HepG2 (cell line): ENCODE data around the gene GBE1. TPM values are rescaled to one million over a fixed set of nuclear protein-coding genes. Genes with fewer than 3 reads are reported as not detected.

Source experiments
- ATAC-seq: fragments of 200-7000 bp; cut with Tn5 transposase; 3 replicates; pipeline ENCODE4 v1.9.1; 2020; ENCODE audit warnings: mild to moderate bottlenecking, moderate library complexity
- BruUV-seq: library from RNA; stranded (reverse); fragments of 400-500 nt; replicated peaks from 2 replicates; lab custom pipeline; 2021; lab: Mats Ljungman, UMichigan
- CTCF ChIA-PET: fragments of 300-600 bp; formaldehyde crosslinking; extraction: SDS; loops from one replicate; lab custom pipeline; 2021; ENCODE audit warnings: low total read pairs, inconsistent platforms, low intra/inter-chr PET ratio; lab: Yijun Ruan, JAX
- POLR2A ChIA-PET: fragments of 350-600 bp; sonication (Branson Sonifier 250); formaldehyde crosslinking; loops from one replicate; lab custom pipeline; 2020; ENCODE audit warnings: antibody characterized with exemption, inconsistent platforms; lab: Yijun Ruan, JAX
- DNase-seq: peaks from one replicate; pipeline ENCODE4 v3.0.0-alpha.2; 2015; ENCODE audit warnings: low spot score
- FAIRE-seq: peaks from 3 replicates; lab custom pipeline; 2011; peaks lifted over from hg19 to GRCh38; lab: Jason Lieb, UNC
- H2AFZ ChIP-seq: one replicate; pipeline ENCODE4 v1.6.1; 2011; ENCODE audit warnings: low read length, inconsistent platforms
- H3K27ac ChIP-seq: fragments of 300-600 bp; 3 replicates; pipeline ENCODE4 v1.8.0; 2011; ENCODE audit warnings: mixed run types, mild to moderate bottlenecking, mixed read lengths, low read length, inconsistent platforms; ENCODE audit not compliant: insufficient read depth; ENCODE audit errors: extremely low read length
- H3K27me3 ChIP-seq, 2 experiments: fragments of 200-600 bp in 1 of 2; 2 replicates in 1 of 2; 3 replicates in 1 of 2; pipeline versions ENCODE4 v1.6.0 to v1.8.0; 2011; ENCODE audit warnings: low read length in 2 of 2, mild to moderate bottlenecking in 2 of 2, moderate library complexity in 2 of 2, inconsistent platforms in 1 of 2; ENCODE audit not compliant: insufficient read depth in 2 of 2, control insufficient read depth in 1 of 2
- H3K36me3 ChIP-seq, 2 experiments: fragments of 200-600 bp in 1 of 2; replicated peaks in 1 of 2; 2 replicates in 1 of 2; 3 replicates in 1 of 2; pipeline versions ENCODE4 v1.5.1 to v1.8.0; 2011; ENCODE audit warnings: low read length in 2 of 2, inconsistent platforms in 1 of 2; ENCODE audit not compliant: insufficient read depth in 2 of 2, control insufficient read depth in 1 of 2
- H3K4me1 ChIP-seq: 2 replicates; pipeline ENCODE4 v1.5.1; 2012; ENCODE audit warnings: low read length, inconsistent platforms; ENCODE audit not compliant: insufficient read depth
- H3K4me2 ChIP-seq: 2 replicates; pipeline ENCODE4 v1.6.0; 2011; ENCODE audit warnings: low read depth, low read length, inconsistent platforms
- H3K4me3 ChIP-seq, 3 experiments: fragments of 200-600 bp in 1 of 3; sonication (generic), shearing (Covaris generic) in 1 of 3; replicated peaks in 1 of 3; 2 replicates each; pipeline ENCODE4 v1.5.1; 2011 to 2016; ENCODE audit warnings: low read length in 3 of 3, inconsistent platforms in 2 of 3, low read depth in 2 of 3, mild to moderate bottlenecking in 2 of 3, control low read depth in 1 of 3, mixed read lengths in 1 of 3; ENCODE audit not compliant: insufficient read depth in 1 of 3
- H3K79me2 ChIP-seq: one replicate; pipeline ENCODE4 v1.6.1; 2011; ENCODE audit warnings: low read length, inconsistent platforms; ENCODE audit not compliant: insufficient read depth
- H3K9ac ChIP-seq: 2 replicates; pipeline ENCODE4 v1.6.0; 2011; ENCODE audit warnings: mild to moderate bottlenecking, low read depth, low read length, inconsistent platforms; ENCODE audit not compliant: insufficient read depth
- H3K9me3 ChIP-seq: 2 replicates; pipeline ENCODE4 v1.5.1; 2012; ENCODE audit warnings: mild to moderate bottlenecking, low read length
- H4K20me1 ChIP-seq: 2 replicates; pipeline ENCODE4 v1.6.0; 2011; ENCODE audit warnings: inconsistent platforms, mild to moderate bottlenecking, low read length, moderate library complexity; ENCODE audit not compliant: insufficient read depth
- BRCA1 ChIP-seq: sonication (generic); formaldehyde crosslinking; IDR thresholded peaks from 2 replicates; pipeline ENCODE4 v1.4.0; 2020; ENCODE audit warnings: missing genetic modification reagents
- CHCHD3 ChIP-seq: sonication (generic); formaldehyde crosslinking; IDR thresholded peaks from 2 replicates; pipeline ENCODE4 v1.8.0; 2022; ENCODE audit warnings: mild to moderate bottlenecking, missing genetic modification reagents, moderate library complexity
- POGZ ChIP-seq: sonication (generic); formaldehyde crosslinking; IDR thresholded peaks from 2 replicates; pipeline ENCODE4 v1.4.0; 2020; ENCODE audit warnings: mild to moderate bottlenecking, missing genetic modification reagents
- SSRP1 ChIP-seq: IDR thresholded peaks from 2 replicates; pipeline ENCODE4 v1.6.1; 2016; ENCODE audit warnings: control low read depth
- ZBTB3 ChIP-seq: sonication (generic); formaldehyde crosslinking; IDR thresholded peaks from 2 replicates; pipeline ENCODE4 v1.4.0; 2020; ENCODE audit warnings: low read depth, mild to moderate bottlenecking, moderate library complexity, missing genetic modification reagents, borderline replicate concordance
- ZBTB38 ChIP-seq: sonication (generic); formaldehyde crosslinking; IDR thresholded peaks from 2 replicates; pipeline ENCODE4 v1.5.1; 2020; ENCODE audit warnings: mild to moderate bottlenecking, missing genetic modification reagents
- ZBTB7B ChIP-seq: sonication (generic); formaldehyde crosslinking; IDR thresholded peaks from 2 replicates; pipeline ENCODE4 v1.4.0; 2020; ENCODE audit warnings: missing genetic modification reagents
- ZFP62 ChIP-seq: sonication (generic); formaldehyde crosslinking; IDR thresholded peaks from 2 replicates; pipeline ENCODE4 v1.4.0; 2020; ENCODE audit warnings: missing genetic modification reagents
- ZKSCAN5 ChIP-seq: sonication (generic); formaldehyde crosslinking; IDR thresholded peaks from 2 replicates; pipeline ENCODE4 v1.5.1; 2020; ENCODE audit warnings: mild to moderate bottlenecking, missing genetic modification reagents
- ZNF292 ChIP-seq: sonication (generic); formaldehyde crosslinking; IDR thresholded peaks from 2 replicates; pipeline ENCODE4 v1.8.1; 2022; ENCODE audit warnings: mild to moderate bottlenecking, low read depth, missing genetic modification reagents, borderline replicate concordance
- ZNF703 ChIP-seq: sonication (generic); formaldehyde crosslinking; IDR thresholded peaks from 2 replicates; pipeline ENCODE4 v1.5.1; 2020; ENCODE audit warnings: missing genetic modification reagents, mild to moderate bottlenecking, moderate library complexity, borderline replicate concordance
- ZNF766 ChIP-seq: sonication (generic); formaldehyde crosslinking; IDR thresholded peaks from 2 replicates; pipeline ENCODE4 v1.5.0; 2020; ENCODE audit warnings: missing genetic modification reagents, borderline replicate concordance
- ZNF792 ChIP-seq: IDR thresholded peaks from 2 replicates; pipeline ENCODE4 v1.6.1; 2016
- WGBS: methylation state at CpG from one replicate; pipeline ENCODE4 v1.1.6; 2017; ENCODE audit warnings: low lambda C conversion rate; 5-methylcytosine and 5-hydroxymethylcytosine counted together
- in situ Hi-C: cut with HindIII; loops from 2 replicates; pipeline ENCODE4 v1.10.0; 2017; ENCODE audit warnings: low pct_unique_long_range_greater_than_20kb; ENCODE audit not compliant: extremely low pct_ligation_motif_present
- intact Hi-C: fragments of 100-400 bp; cut with micrococcal nuclease; formaldehyde crosslinking; loops from one replicate; pipeline ENCODE4 v1.10.0; 2022; ENCODE audit not compliant: unreplicated experiment
- polyA plus RNA-seq, 8 experiments: library from polyadenylated mRNA; depleted of rRNA in 3 of 8; stranded (reverse) in 7 of 8; unstranded in 1 of 8; fragments of >200 nt; fragmentation: Illumina TruSeq in 4 of 8; extraction: Trizol in 4 of 8; gene quantifications; 2 replicates each; pipeline versions ENCODE4 v1.2.1 to v1.2.3, GENCODE V29; 2011 to 2016; ENCODE audit warnings: low read depth in 4 of 8, missing spikeins in 1 of 8, mixed read lengths in 1 of 8; ENCODE audit not compliant: insufficient read depth in 1 of 8
- total RNA-seq, 5 experiments: library from RNA; depleted of rRNA; stranded (reverse); fragments of >200 nt; fragmentation: Illumina TruSeq; extraction: Trizol; gene quantifications; 2 replicates each; pipeline ENCODE4 v1.2.3, GENCODE V29; 2016; ENCODE audit warnings: low read depth in 1 of 5
- TF ChIP-seq, protein P1 (sequence below): sonication (generic); formaldehyde crosslinking; conservative IDR thresholded peaks from 2 replicates; pipeline ENCODE4 v1.4.0; 2020; ENCODE audit warnings: mild to moderate bottlenecking, missing genetic modification reagents, moderate library complexity
- TF ChIP-seq, protein P2 (sequence below): sonication (generic); formaldehyde crosslinking; IDR thresholded peaks from 2 replicates; pipeline ENCODE4 v1.8.0; 2022; ENCODE audit warnings: mild to moderate bottlenecking, missing genetic modification reagents
- TF ChIP-seq, protein P3 (sequence below): sonication (generic); formaldehyde crosslinking; IDR thresholded peaks from 2 replicates; pipeline ENCODE4 v1.8.0; 2022; ENCODE audit warnings: missing genetic modification reagents, mild to moderate bottlenecking, inconsistent platforms, borderline replicate concordance
- TF ChIP-seq, protein P4 (sequence below): sonication (generic); formaldehyde crosslinking; IDR thresholded peaks from 2 replicates; pipeline ENCODE4 v1.8.1; 2023; ENCODE audit warnings: mild to moderate bottlenecking, missing genetic modification reagents

Gene GBE1
- total and polyA plus RNA-seq, 2 of the 13 experiments (the other 11 are each of a cell fraction or from before 2014, with no cell fraction given): 22.9 to 36.1 TPM

DNA sequence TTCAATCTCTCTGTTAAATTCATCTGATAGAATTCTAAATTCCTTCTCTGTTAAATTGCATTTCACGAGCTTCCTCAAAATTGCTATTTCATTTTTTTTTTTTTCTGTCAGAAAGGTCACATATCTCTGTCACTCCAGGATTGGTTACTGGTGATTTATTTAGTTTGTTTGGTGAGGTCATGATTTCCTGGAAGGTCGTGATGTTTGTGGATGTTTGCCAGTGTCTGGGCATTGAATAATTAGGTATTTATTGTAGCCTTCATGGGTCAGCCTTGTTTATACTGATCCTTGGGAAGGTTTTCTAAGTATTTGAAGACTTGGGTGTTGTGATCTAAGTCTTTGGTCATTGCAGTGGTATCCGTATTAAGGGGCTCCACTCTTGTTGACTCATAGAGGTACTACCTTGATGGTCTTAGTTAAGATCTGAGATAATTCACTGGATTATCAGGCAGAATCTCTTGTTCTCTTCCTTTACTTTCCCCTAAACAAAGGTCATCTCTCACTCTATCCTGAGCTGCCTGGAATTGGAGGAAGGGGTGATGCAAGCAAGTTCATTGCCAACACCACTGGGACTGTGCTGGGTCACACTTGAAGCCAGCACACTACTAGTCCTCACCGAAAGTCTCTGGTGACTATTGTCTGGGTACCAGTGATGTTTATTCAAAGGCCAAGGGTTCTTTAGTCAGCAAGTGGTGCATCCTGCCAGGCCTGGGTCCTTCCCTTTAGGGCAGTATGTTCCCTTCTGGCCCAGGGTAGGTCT, 231.1 kb downstream of the GBE1 start:
- Histone ChIP-seq H3K4me1 (no peaks in the 10 kb centered on the region), H4K20me1 (no peaks in the 10 kb centered on the region), H3K9ac (no peak overlapping the region), H3K9me3 (no peaks in the 10 kb centered on the region), H3K27ac (no peak overlapping the region), H3K36me3 (peaks cover 2 to 10% of the 10 kb centered on the region in 2 experiments; a peak in 3 of 5 replicates), H3K27me3 (no peaks in the 10 kb centered on the region), H3K4me3 (no peak overlapping the region), H3K79me2 (no peaks in the 10 kb centered on the region), H2AFZ (no peak overlapping the region), H3K4me2 (no peak overlapping the region)
- no peak for FAIRE-seq
- in situ Hi-C loops (no loop called here), intact Hi-C loops (no loop called here)
- ChIA-PET POLR2A (no interaction called here), CTCF (no interaction called here)
- no peak for DNase-seq
- no TSS peak for BruUV-seq
- WGBS: 95% methylated on average over 4 of the region's 4 CpGs
- no peak; the same call in 2 of the 3 replicates for ATAC-seq
- TF ChIP-seq, protein P1, sequence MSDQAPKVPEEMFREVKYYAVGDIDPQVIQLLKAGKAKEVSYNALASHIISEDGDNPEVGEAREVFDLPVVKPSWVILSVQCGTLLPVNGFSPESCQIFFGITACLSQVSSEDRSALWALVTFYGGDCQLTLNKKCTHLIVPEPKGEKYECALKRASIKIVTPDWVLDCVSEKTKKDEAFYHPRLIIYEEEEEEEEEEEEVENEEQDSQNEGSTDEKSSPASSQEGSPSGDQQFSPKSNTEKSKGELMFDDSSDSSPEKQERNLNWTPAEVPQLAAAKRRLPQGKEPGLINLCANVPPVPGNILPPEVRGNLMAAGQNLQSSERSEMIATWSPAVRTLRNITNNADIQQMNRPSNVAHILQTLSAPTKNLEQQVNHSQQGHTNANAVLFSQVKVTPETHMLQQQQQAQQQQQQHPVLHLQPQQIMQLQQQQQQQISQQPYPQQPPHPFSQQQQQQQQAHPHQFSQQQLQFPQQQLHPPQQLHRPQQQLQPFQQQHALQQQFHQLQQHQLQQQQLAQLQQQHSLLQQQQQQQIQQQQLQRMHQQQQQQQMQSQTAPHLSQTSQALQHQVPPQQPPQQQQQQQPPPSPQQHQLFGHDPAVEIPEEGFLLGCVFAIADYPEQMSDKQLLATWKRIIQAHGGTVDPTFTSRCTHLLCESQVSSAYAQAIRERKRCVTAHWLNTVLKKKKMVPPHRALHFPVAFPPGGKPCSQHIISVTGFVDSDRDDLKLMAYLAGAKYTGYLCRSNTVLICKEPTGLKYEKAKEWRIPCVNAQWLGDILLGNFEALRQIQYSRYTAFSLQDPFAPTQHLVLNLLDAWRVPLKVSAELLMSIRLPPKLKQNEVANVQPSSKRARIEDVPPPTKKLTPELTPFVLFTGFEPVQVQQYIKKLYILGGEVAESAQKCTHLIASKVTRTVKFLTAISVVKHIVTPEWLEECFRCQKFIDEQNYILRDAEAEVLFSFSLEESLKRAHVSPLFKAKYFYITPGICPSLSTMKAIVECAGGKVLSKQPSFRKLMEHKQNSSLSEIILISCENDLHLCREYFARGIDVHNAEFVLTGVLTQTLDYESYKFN (CRISPR knock-in tag): no peak
- TF ChIP-seq ZNF766 (CRISPR knock-in tag) (no peak), ZFP62 (CRISPR knock-in tag) (no peak), ZBTB7B (no peak), ZNF292 (CRISPR knock-in tag) (no peak), ZBTB38 (CRISPR knock-in tag) (no peak), ZBTB3 (CRISPR knock-in tag) (no peak), BRCA1 (CRISPR knock-in tag) (no peak), ZKSCAN5 (CRISPR knock-in tag) (no peak), SSRP1 (CRISPR knock-in tag) (no peak), ZNF703 (no peak), ZNF792 (CRISPR knock-in tag) (no peak), POGZ (CRISPR knock-in tag) (no peak), CHCHD3 (no peak)
- TF ChIP-seq, protein P2, sequence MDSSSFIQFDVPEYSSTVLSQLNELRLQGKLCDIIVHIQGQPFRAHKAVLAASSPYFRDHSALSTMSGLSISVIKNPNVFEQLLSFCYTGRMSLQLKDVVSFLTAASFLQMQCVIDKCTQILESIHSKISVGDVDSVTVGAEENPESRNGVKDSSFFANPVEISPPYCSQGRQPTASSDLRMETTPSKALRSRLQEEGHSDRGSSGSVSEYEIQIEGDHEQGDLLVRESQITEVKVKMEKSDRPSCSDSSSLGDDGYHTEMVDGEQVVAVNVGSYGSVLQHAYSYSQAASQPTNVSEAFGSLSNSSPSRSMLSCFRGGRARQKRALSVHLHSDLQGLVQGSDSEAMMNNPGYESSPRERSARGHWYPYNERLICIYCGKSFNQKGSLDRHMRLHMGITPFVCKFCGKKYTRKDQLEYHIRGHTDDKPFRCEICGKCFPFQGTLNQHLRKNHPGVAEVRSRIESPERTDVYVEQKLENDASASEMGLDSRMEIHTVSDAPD (CRISPR knock-in tag): no peak
- TF ChIP-seq, protein P3, sequence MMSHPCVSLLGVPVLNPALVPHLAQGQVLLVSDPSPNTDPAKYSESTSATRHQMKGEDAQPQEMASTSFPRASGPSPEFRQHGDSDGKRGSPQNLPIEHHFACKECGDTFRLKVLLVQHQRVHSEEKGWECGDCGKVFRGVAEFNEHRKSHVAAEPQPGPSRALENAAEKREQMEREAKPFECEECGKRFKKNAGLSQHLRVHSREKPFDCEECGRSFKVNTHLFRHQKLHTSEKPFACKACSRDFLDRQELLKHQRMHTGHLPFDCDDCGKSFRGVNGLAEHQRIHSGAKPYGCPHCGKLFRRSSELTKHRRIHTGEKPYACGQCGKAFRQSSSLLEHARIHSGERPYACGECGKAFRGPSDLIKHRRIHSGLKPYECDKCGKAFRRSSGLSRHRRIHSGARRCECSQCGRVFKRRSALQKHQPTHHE (CRISPR knock-in tag): no peak
- TF ChIP-seq, protein P4, sequence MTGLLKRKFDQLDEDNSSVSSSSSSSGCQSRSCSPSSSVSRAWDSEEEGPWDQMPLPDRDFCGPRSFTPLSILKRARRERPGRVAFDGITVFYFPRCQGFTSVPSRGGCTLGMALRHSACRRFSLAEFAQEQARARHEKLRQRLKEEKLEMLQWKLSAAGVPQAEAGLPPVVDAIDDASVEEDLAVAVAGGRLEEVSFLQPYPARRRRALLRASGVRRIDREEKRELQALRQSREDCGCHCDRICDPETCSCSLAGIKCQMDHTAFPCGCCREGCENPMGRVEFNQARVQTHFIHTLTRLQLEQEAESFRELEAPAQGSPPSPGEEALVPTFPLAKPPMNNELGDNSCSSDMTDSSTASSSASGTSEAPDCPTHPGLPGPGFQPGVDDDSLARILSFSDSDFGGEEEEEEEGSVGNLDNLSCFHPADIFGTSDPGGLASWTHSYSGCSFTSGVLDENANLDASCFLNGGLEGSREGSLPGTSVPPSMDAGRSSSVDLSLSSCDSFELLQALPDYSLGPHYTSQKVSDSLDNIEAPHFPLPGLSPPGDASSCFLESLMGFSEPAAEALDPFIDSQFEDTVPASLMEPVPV (CRISPR knock-in tag): no peak
